HCT116 (cell line): ENCODE results near the gene FAF2. TPM values are rescaled to one million over a fixed set of nuclear protein-coding genes. Genes with fewer than 3 reads are reported as not detected.
A peak's percentile ranks its signal among the peaks of the same experiment; 100 is the strongest.

Source experiments
- ATAC-seq: fragments of 200-7000 bp; cut with Tn5 transposase; 2 replicates; pipeline ENCODE4 v1.9.1; 2020; ENCODE audit warnings: mild to moderate bottlenecking, moderate library complexity
- BruUV-seq: library from RNA; stranded (reverse); fragments of 400-500 nt; replicated peaks from 2 replicates; lab custom pipeline; 2021; lab: Mats Ljungman, UMichigan
- CTCF ChIA-PET: fragments of 300-600 bp; sonication (Branson Sonifier 250); formaldehyde crosslinking; loops from one replicate; lab custom pipeline; 2021; ENCODE audit warnings: antibody characterized with exemption; lab: Charles Lee
- POLR2A ChIA-PET: fragments of 300-600, 350-600 bp; sonication (Branson Sonifier 250); formaldehyde crosslinking; loops from one replicate; lab custom pipeline; 2021; ENCODE audit warnings: antibody characterized with exemption; lab: Charles Lee
- RAD21 ChIA-PET, 2 experiments: fragments of 300-600 bp; sonication (Branson Sonifier 250); formaldehyde crosslinking; loops; one replicate each; lab custom pipeline; 2023; ENCODE audit warnings: low total read pairs in 2 of 2; ENCODE audit not compliant: uncharacterized antibody in 2 of 2, unreplicated experiment in 2 of 2, low non-redundant PET in 1 of 2; lab: Charles Lee
- DNase-seq: peaks from one replicate; pipeline ENCODE4 v3.0.0-alpha.2; 2010; ENCODE audit warnings: low read depth, low spot score
- H2AFZ ChIP-seq: fragments of 200-600 bp; shearing (Covaris generic), sonication (generic); 2 replicates; pipeline ENCODE4 v1.6.1; 2017; ENCODE audit warnings: low read depth, mixed run types, mixed read lengths, antibody characterized with exemption, low read length; ENCODE audit not compliant: poor library complexity, severe bottlenecking
- H3K27ac ChIP-seq: 2 replicates; pipeline ENCODE4 v1.5.1; 2012; ENCODE audit warnings: low read depth, low read length
- H3K27me3 ChIP-seq: fragments of 200-600 bp; sonication (generic); 2 replicates; pipeline ENCODE4 v1.6.1; 2016; ENCODE audit warnings: mixed run types, low read length, mixed read lengths; ENCODE audit not compliant: insufficient read depth
- H3K36me3 ChIP-seq, 2 experiments: fragments of 200-500 bp in 1 of 2; fragments of 200-600 bp in 1 of 2; sonication (Bioruptor generic) in 1 of 2; sonication (generic) in 1 of 2; 2 replicates each; pipeline versions ENCODE4 v1.5.1 to v1.6.1; 2014 to 2016; ENCODE audit warnings: low read length in 2 of 2, inconsistent platforms in 1 of 2, mixed read lengths in 1 of 2, mixed run types in 1 of 2; ENCODE audit not compliant: insufficient read depth in 2 of 2, control insufficient read depth in 1 of 2
- H3K4me1 ChIP-seq, 2 experiments: fragments of 200-600 bp in 1 of 2; sonication (generic) in 1 of 2; 2 replicates each; pipeline versions ENCODE4 v1.5.1 to v1.6.1; 2012 to 2017; ENCODE audit warnings: low read length in 2 of 2, inconsistent platforms in 1 of 2, mild to moderate bottlenecking in 1 of 2, mixed read lengths in 1 of 2, mixed run types in 1 of 2, moderate library complexity in 1 of 2; ENCODE audit not compliant: insufficient read depth in 2 of 2, control insufficient read depth in 1 of 2
- H3K4me2 ChIP-seq: fragments of 200-600 bp; sonication (generic); 2 replicates; pipeline ENCODE4 v1.6.1; 2017; ENCODE audit warnings: mixed run types, low read length, mixed read lengths
- H3K4me3 ChIP-seq, 2 experiments: fragments of 200-600 bp in 1 of 2; sonication (generic) in 1 of 2; replicated peaks in 1 of 2; 2 replicates each; pipeline ENCODE4 v1.5.1; 2011 to 2016; ENCODE audit warnings: low read length in 2 of 2, control low read depth in 1 of 2, low read depth in 1 of 2, mild to moderate bottlenecking in 1 of 2, mixed read lengths in 1 of 2, mixed run types in 1 of 2
- H3K79me2 ChIP-seq: fragments of 200-600 bp; sonication (generic); 2 replicates; pipeline ENCODE4 v1.6.1; 2017; ENCODE audit warnings: mild to moderate bottlenecking, mixed run types, low read length, moderate library complexity, mixed read lengths; ENCODE audit not compliant: insufficient read depth
- H3K9ac ChIP-seq: fragments of 200-600 bp; sonication (generic); 2 replicates; pipeline ENCODE4 v1.6.1; 2016; ENCODE audit warnings: low read length, mixed read lengths
- H3K9me2 ChIP-seq: fragments of 200-600 bp; sonication (generic), shearing (Covaris generic); 2 replicates; pipeline ENCODE4 v1.6.1; 2017; ENCODE audit warnings: mixed run types, mild to moderate bottlenecking, moderate library complexity; ENCODE audit not compliant: insufficient read depth
- H3K9me3 ChIP-seq, 2 experiments: fragments of 200-500 bp in 1 of 2; fragments of 200-600 bp in 1 of 2; sonication (Bioruptor generic) in 1 of 2; sonication (generic) in 1 of 2; 2 replicates each; pipeline ENCODE4 v1.6.1; 2014 to 2017; ENCODE audit warnings: low read length in 2 of 2, mixed read lengths in 2 of 2, inconsistent platforms in 1 of 2, low read depth in 1 of 2, mild to moderate bottlenecking in 1 of 2, mixed run types in 1 of 2, moderate library complexity in 1 of 2; ENCODE audit not compliant: control insufficient read depth in 1 of 2, insufficient read depth in 1 of 2
- H4K20me1 ChIP-seq: fragments of 200-600 bp; sonication (generic), shearing (Covaris generic); 2 replicates; pipeline ENCODE4 v1.6.1; 2017; ENCODE audit warnings: mixed run types, mild to moderate bottlenecking, moderate library complexity; ENCODE audit not compliant: insufficient read depth
- EZH2 ChIP-seq: fragments of 200-600 bp; sonication (generic); IDR thresholded peaks from 2 replicates; pipeline ENCODE4 v1.6.1; 2017; ENCODE audit warnings: antibody characterized with exemption, mixed run types
- FOSL1 ChIP-seq: IDR thresholded peaks from 2 replicates; pipeline ENCODE4 v1.6.1; 2012; ENCODE audit warnings: low read depth
- SP1 ChIP-seq: IDR thresholded peaks from 2 replicates; pipeline ENCODE4 v1.6.1; 2012; ENCODE audit warnings: low read depth
- TCF7L2 ChIP-seq: IDR thresholded peaks from 2 replicates; pipeline ENCODE4 v1.7.0; 2011; ENCODE audit warnings: borderline replicate concordance, inconsistent platforms; ENCODE audit not compliant: insufficient read depth, insufficient read length; ENCODE audit errors: extremely low read depth
- ZFX ChIP-seq: fragments of 450-650 bp; IDR thresholded peaks from 2 replicates; pipeline ENCODE4 v1.6.1; 2017
- intact Hi-C: fragments of 100-400 bp; cut with micrococcal nuclease; formaldehyde crosslinking; loops from 2 replicates; pipeline ENCODE4 v1.10.0; 2022
- total RNA-seq: library from RNA; stranded (reverse); gene quantifications from one replicate; pipeline ENCODE4 v1.2.1, GENCODE V29; 2021; ENCODE audit not compliant: unreplicated experiment
- TF ChIP-seq, protein P1 (sequence below), 3 experiments: fragments of 200-600 bp in 1 of 3; sonication (generic) in 1 of 3; IDR thresholded peaks in 2 of 3; conservative IDR thresholded peaks in 1 of 3; 2 replicates each; pipeline ENCODE4 v1.5.1; 2012 to 2017; ENCODE audit warnings: low read depth in 2 of 3, low read length in 2 of 3, antibody characterized with exemption in 1 of 3, borderline replicate concordance in 1 of 3, control low read depth in 1 of 3, mild to moderate bottlenecking in 1 of 3, mixed read lengths in 1 of 3, mixed run types in 1 of 3, moderate library complexity in 1 of 3; ENCODE audit not compliant: insufficient read depth in 1 of 3
- TF ChIP-seq, protein P2 (sequence below): IDR thresholded peaks from 2 replicates; pipeline ENCODE4 v1.6.1; 2011; ENCODE audit warnings: mild to moderate bottlenecking, low read length, moderate library complexity; ENCODE audit not compliant: insufficient replicate concordance; ENCODE audit errors: extremely low read depth

Gene FAF2
- total RNA-seq, 1 experiment from 2014 or later: 51.9 TPM

DNA sequence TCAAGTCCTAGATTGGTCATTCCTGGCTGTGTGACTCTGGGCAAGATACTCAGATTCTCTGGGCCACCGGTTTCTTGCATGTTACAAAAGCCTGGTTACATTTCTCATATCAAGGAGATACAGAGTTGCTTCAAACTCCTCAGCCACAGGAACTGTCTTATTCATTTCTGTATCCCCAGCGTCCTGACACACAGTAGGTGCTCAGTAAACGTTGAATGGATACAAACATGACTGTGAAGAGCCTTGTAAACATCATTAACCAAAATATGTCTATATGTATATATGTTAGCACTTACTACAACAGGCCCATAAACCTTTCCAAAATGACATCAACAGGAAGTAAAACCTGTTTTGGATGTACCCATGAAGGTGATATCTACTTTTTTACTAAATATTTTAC lies 33.5 kb upstream of the FAF2 start:
- H3K4me2 ChIP-seq: peak overlapping the region; percentile 92; the same call in 1 of the 2 replicates
- ATAC-seq: no peak
- intact Hi-C loops: loop anchor here (2.0 to 5.0 kb wide), 2 partner anchors 122 to 143 kb away; partner anchors contain the start of gene RNF44
- BruUV-seq: TSS peak; percentile 65
- CTCF ChIA-PET: interaction anchor here (0.9 kb wide), 1 partner anchor 129 kb away, joined by 4 read pairs; no protein-coding TSS in a partner anchor
- H2AFZ ChIP-seq: no peak overlapping the region
- no peaks in the 10 kb centered on the region for H3K9me3 ChIP-seq
- DNase-seq: no peak
- H3K9me2 ChIP-seq: no peaks in the 10 kb centered on the region
- H3K36me3 ChIP-seq: no peaks in the 10 kb centered on the region; a peak in 1 of 4 replicates
- H3K27ac ChIP-seq: no peak overlapping the region
- no peaks in the 10 kb centered on the region for H3K27me3 ChIP-seq
- no peaks in the 10 kb centered on the region for H4K20me1 ChIP-seq
- TF ChIP-seq TCF7L2 (no peak), FOSL1 (no peak), SP1 (no peak), EZH2 (no peak), ZFX (no peak)
- TF ChIP-seq, protein P1, sequence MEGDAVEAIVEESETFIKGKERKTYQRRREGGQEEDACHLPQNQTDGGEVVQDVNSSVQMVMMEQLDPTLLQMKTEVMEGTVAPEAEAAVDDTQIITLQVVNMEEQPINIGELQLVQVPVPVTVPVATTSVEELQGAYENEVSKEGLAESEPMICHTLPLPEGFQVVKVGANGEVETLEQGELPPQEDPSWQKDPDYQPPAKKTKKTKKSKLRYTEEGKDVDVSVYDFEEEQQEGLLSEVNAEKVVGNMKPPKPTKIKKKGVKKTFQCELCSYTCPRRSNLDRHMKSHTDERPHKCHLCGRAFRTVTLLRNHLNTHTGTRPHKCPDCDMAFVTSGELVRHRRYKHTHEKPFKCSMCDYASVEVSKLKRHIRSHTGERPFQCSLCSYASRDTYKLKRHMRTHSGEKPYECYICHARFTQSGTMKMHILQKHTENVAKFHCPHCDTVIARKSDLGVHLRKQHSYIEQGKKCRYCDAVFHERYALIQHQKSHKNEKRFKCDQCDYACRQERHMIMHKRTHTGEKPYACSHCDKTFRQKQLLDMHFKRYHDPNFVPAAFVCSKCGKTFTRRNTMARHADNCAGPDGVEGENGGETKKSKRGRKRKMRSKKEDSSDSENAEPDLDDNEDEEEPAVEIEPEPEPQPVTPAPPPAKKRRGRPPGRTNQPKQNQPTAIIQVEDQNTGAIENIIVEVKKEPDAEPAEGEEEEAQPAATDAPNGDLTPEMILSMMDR (IDR thresholded peaks at IDR 0.05 in 2 of 3, conservative IDR thresholded peaks at IDR 0.05 in 1 of 3; ENCODE audit: borderline replicate concordance in 1 of 3, insufficient read depth in 1 of 3, low read depth in 2 of 3, low read length in 2 of 3): no peak
- TF ChIP-seq, protein P2, sequence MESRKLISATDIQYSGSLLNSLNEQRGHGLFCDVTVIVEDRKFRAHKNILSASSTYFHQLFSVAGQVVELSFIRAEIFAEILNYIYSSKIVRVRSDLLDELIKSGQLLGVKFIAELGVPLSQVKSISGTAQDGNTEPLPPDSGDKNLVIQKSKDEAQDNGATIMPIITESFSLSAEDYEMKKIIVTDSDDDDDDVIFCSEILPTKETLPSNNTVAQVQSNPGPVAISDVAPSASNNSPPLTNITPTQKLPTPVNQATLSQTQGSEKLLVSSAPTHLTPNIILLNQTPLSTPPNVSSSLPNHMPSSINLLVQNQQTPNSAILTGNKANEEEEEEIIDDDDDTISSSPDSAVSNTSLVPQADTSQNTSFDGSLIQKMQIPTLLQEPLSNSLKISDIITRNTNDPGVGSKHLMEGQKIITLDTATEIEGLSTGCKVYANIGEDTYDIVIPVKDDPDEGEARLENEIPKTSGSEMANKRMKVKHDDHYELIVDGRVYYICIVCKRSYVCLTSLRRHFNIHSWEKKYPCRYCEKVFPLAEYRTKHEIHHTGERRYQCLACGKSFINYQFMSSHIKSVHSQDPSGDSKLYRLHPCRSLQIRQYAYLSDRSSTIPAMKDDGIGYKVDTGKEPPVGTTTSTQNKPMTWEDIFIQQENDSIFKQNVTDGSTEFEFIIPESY: no peak
- TF ChIP-seq, all 23 proteins: peak for 0
- POLR2A ChIA-PET: no interaction called here
- RAD21 ChIA-PET: no interaction called here
- peaks cover 22 to 44% of the 10 kb centered on the region in 2 experiments for H3K4me1 ChIP-seq
- H3K4me3 ChIP-seq: no peak overlapping the region
- no peak overlapping the region for H3K9ac ChIP-seq
- H3K79me2 ChIP-seq: peaks cover 22% of the 10 kb centered on the region
